ENCODE results near the gene ZNF367. TPM values are rescaled to one million over a fixed set of nuclear protein-coding genes. Genes with fewer than 3 reads are reported as not detected.

ZNF367 gene
- total and polyA plus RNA-seq, 9 of the 15 experiments (the other 6 are each of a cell fraction or from before 2014, with no cell fraction given) = 2.7 to 14.4 (median 10.0) TPM

DNA sequence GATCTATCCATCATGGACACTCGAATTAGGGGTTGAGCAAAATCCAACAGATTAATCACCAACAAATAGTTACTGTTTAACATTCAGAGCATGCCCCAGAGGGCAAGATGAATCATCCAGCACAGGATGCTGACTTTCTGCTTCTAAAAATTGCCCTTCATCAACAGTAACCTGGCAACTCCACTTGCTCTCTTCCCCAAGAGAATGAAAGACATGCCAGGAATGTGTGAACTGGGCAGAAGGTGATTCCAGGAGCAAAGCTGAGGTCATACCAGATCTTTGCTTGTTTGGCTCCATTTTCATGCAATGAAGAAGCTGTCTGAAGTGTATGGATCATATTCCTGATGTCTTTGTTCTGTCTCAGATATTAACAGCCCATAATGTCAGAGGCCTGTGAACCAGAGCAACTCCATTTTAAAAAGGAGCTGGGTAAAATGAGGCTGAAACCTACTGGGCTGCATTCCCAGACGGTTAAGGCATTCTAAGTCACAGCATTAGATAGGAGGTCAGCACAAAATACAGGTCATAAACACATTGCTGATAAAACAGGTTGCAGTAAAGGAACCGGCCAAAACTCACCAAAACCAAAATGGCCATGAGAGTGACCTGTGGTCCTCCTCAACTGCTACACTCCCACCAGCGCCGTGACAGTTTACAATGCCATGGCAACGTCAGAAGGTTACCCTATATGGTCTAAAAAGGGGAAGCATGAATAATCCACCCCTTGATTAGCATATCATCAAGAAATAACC, 2.5 kb upstream of the ZNF367 start (continued):
- TF ChIP-seq, protein P1, sequence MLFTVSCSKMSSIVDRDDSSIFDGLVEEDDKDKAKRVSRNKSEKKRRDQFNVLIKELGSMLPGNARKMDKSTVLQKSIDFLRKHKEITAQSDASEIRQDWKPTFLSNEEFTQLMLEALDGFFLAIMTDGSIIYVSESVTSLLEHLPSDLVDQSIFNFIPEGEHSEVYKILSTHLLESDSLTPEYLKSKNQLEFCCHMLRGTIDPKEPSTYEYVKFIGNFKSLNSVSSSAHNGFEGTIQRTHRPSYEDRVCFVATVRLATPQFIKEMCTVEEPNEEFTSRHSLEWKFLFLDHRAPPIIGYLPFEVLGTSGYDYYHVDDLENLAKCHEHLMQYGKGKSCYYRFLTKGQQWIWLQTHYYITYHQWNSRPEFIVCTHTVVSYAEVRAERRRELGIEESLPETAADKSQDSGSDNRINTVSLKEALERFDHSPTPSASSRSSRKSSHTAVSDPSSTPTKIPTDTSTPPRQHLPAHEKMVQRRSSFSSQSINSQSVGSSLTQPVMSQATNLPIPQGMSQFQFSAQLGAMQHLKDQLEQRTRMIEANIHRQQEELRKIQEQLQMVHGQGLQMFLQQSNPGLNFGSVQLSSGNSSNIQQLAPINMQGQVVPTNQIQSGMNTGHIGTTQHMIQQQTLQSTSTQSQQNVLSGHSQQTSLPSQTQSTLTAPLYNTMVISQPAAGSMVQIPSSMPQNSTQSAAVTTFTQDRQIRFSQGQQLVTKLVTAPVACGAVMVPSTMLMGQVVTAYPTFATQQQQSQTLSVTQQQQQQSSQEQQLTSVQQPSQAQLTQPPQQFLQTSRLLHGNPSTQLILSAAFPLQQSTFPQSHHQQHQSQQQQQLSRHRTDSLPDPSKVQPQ (CRISPR knock-in tag; IDR thresholded peaks at IDR 0.05; ENCODE audit: borderline replicate concordance) = peak; percentile 84; the same call in 1 of the 2 replicates
- TF ChIP-seq ZNF695 (CRISPR knock-in tag; IDR thresholded peaks at IDR 0.05) (peak; percentile 97), CBX3 (IDR thresholded peaks at IDR 0.05; ENCODE audit: borderline replicate concordance in 1 of 2, low read length in 2 of 2) (no peak; a peak in 1 of 3 replicates), EP300 (IDR thresholded peaks at IDR 0.05; ENCODE audit: low read length) (peak; percentile 40; the same call in 1 of the 2 replicates), MIER1 (IDR thresholded peaks at IDR 0.05; ENCODE audit: low read depth) (no peak), BACH1 (tag; IDR thresholded peaks at IDR 0.05) (peak; percentile 97), ZNF586 (CRISPR knock-in tag; conservative IDR thresholded peaks at IDR 0.05) (peak; percentile 95), ZNF347 (CRISPR knock-in tag; IDR thresholded peaks at IDR 0.05; ENCODE audit: low read depth) (peak; percentile 98), ZNF644 (tag; IDR thresholded peaks at IDR 0.05; ENCODE audit: low read depth) (peak; percentile 99), HDAC2 (IDR thresholded peaks at IDR 0.05) (0 out of 2 replicates have a peak, but pooled peaks have one; percentile 63), NR2F6 (CRISPR knock-in tag; IDR thresholded peaks at IDR 0.05) (peak; percentile 88; the same call in 1 of the 2 replicates), MXI1 (IDR thresholded peaks at IDR 0.05; ENCODE audit: low read depth, low read length) (0 out of 2 replicates have a peak, but pooled peaks have one; percentile 60), LCOR (CRISPR knock-in tag; IDR thresholded peaks at IDR 0.05) (no peak; the same call in 1 of the 2 replicates), ZSCAN29 (IDR thresholded peaks at IDR 0.05) (no peak), ZKSCAN3 (CRISPR knock-in tag; IDR thresholded peaks at IDR 0.05) (peak; percentile 88), SNIP1 (IDR thresholded peaks at IDR 0.05; ENCODE audit: low read depth) (no peak), ZNF507 (tag; conservative IDR thresholded peaks at IDR 0.05) (peak; percentile 76)
- TF ChIP-seq, protein P2, sequence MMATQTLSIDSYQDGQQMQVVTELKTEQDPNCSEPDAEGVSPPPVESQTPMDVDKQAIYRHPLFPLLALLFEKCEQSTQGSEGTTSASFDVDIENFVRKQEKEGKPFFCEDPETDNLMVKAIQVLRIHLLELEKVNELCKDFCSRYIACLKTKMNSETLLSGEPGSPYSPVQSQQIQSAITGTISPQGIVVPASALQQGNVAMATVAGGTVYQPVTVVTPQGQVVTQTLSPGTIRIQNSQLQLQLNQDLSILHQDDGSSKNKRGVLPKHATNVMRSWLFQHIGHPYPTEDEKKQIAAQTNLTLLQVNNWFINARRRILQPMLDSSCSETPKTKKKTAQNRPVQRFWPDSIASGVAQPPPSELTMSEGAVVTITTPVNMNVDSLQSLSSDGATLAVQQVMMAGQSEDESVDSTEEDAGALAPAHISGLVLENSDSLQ (IDR thresholded peaks at IDR 0.05) = peak; percentile 82
- TF ChIP-seq, protein P3, sequence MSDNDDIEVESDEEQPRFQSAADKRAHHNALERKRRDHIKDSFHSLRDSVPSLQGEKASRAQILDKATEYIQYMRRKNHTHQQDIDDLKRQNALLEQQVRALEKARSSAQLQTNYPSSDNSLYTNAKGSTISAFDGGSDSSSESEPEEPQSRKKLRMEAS (CRISPR knock-in tag; IDR thresholded peaks at IDR 0.05) = no peak
- TF ChIP-seq, protein P4, sequence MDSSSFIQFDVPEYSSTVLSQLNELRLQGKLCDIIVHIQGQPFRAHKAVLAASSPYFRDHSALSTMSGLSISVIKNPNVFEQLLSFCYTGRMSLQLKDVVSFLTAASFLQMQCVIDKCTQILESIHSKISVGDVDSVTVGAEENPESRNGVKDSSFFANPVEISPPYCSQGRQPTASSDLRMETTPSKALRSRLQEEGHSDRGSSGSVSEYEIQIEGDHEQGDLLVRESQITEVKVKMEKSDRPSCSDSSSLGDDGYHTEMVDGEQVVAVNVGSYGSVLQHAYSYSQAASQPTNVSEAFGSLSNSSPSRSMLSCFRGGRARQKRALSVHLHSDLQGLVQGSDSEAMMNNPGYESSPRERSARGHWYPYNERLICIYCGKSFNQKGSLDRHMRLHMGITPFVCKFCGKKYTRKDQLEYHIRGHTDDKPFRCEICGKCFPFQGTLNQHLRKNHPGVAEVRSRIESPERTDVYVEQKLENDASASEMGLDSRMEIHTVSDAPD (CRISPR knock-in tag; IDR thresholded peaks at IDR 0.05) = peak; percentile 93
- TF ChIP-seq, protein P5, sequence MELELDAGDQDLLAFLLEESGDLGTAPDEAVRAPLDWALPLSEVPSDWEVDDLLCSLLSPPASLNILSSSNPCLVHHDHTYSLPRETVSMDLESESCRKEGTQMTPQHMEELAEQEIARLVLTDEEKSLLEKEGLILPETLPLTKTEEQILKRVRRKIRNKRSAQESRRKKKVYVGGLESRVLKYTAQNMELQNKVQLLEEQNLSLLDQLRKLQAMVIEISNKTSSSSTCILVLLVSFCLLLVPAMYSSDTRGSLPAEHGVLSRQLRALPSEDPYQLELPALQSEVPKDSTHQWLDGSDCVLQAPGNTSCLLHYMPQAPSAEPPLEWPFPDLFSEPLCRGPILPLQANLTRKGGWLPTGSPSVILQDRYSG (tag; conservative IDR thresholded peaks at IDR 0.05; ENCODE audit: low read depth) = peak; percentile 100

All from K562 (cell line).